Measurements from ENCODE around the gene KATNB1.

KATNB1 gene

GRCh38 chr16:57765160-57765728, 29.7 kb downstream of the KATNB1 start:
- no peaks in the 10 kb centered on the region for H3K9me2 ChIP-seq (replicated peaks; ENCODE audit: insufficient read depth, low read length)
- no peaks in the 10 kb centered on the region for H3K27me3 ChIP-seq (replicated peaks; ENCODE audit: insufficient read depth, low read length)
- no peak overlapping the region for H3K9ac ChIP-seq (ENCODE audit: low read length)
- no peak for TF ChIP-seq EZH2phosphoT487 (IDR thresholded peaks at IDR 0.05; ENCODE audit: low read length)
- no peak for TF ChIP-seq EZH2 (optimal IDR thresholded peaks at IDR 0.05; ENCODE audit: low read depth, low read length)
- TF ChIP-seq CTCF (IDR thresholded peaks at IDR 0.05; ENCODE audit: low read length), result no peak
- H3K27ac ChIP-seq (ENCODE audit: low read length), result no peak overlapping the region
- no peak for DNase-seq
- H4K20me1 ChIP-seq (ENCODE audit: insufficient read depth, low read length), result no peaks in the 10 kb centered on the region
- no peaks in the 10 kb centered on the region for H3K4me1 ChIP-seq (ENCODE audit: low read length)
- no peaks in the 10 kb centered on the region for H3K36me3 ChIP-seq (replicated peaks; ENCODE audit: insufficient read depth, low read length)
- H3K4me3 ChIP-seq (ENCODE audit: low read length), result no peak overlapping the region
- H3F3A ChIP-seq (ENCODE audit: insufficient read depth, low read length), result no peaks in the 10 kb centered on the region
- H3K4me2 ChIP-seq (ENCODE audit: low read depth, low read length), result no peak overlapping the region
- H3K79me2 ChIP-seq (ENCODE audit: low read length), result no peaks in the 10 kb centered on the region
- H3K9me3 ChIP-seq (replicated peaks; ENCODE audit: insufficient read depth, low read length), result no peaks in the 10 kb centered on the region
- no peak overlapping the region for H2AFZ ChIP-seq (ENCODE audit: low read length)

- TF ChIP-seq EZH2 (optimal IDR thresholded peaks at IDR 0.05; ENCODE audit: low read depth, low read length) (no peak), EZH2phosphoT487 (IDR thresholded peaks at IDR 0.05; ENCODE audit: low read length) (no peak), CTCF (IDR thresholded peaks at IDR 0.05; ENCODE audit: low read length) (no peak)
- Histone ChIP-seq H3K36me3 (replicated peaks; ENCODE audit: insufficient read depth, low read length) (no peaks in the 10 kb centered on the region), H3K4me1 (ENCODE audit: low read length) (no peaks in the 10 kb centered on the region), H3K4me2 (ENCODE audit: low read depth, low read length) (no peak overlapping the region), H3K9me3 (replicated peaks; ENCODE audit: insufficient read depth, low read length) (no peaks in the 10 kb centered on the region), H3K9me2 (replicated peaks; ENCODE audit: insufficient read depth, low read length) (no peaks in the 10 kb centered on the region), H3K27me3 (replicated peaks; ENCODE audit: insufficient read depth, low read length) (no peaks in the 10 kb centered on the region), H3K9ac (ENCODE audit: low read length) (no peak overlapping the region), H4K20me1 (ENCODE audit: insufficient read depth, low read length) (no peaks in the 10 kb centered on the region), H3K79me2 (ENCODE audit: low read length) (no peaks in the 10 kb centered on the region), H2AFZ (ENCODE audit: low read length) (no peak overlapping the region), H3K4me3 (ENCODE audit: low read length) (no peak overlapping the region), H3K27ac (ENCODE audit: low read length) (no peak overlapping the region), H3F3A (ENCODE audit: insufficient read depth, low read length) (no peaks in the 10 kb centered on the region)
- no peak for DNase-seq
Observed at GRCh38 chr16:57766714-57767348, 31.3 kb downstream of the KATNB1 start.

- H3K9me2 ChIP-seq (replicated peaks; ENCODE audit: insufficient read depth, low read length), result no peaks in the 10 kb centered on the region
- H3K27ac ChIP-seq (ENCODE audit: low read length), result no peak overlapping the region
- no peaks in the 10 kb centered on the region for H3K4me1 ChIP-seq (ENCODE audit: low read length)
- H3K9ac ChIP-seq (ENCODE audit: low read length), result no peak overlapping the region
- DNase-seq, result no peak
- no peak for TF ChIP-seq CTCF (IDR thresholded peaks at IDR 0.05; ENCODE audit: low read length)
- TF ChIP-seq EZH2phosphoT487 (IDR thresholded peaks at IDR 0.05; ENCODE audit: low read length), result no peak
- no peak for TF ChIP-seq EZH2 (optimal IDR thresholded peaks at IDR 0.05; ENCODE audit: low read depth, low read length)
- H3K36me3 ChIP-seq (replicated peaks; ENCODE audit: insufficient read depth, low read length), result no peaks in the 10 kb centered on the region
- H3K79me2 ChIP-seq (ENCODE audit: low read length), result no peaks in the 10 kb centered on the region
- no peaks in the 10 kb centered on the region for H4K20me1 ChIP-seq (ENCODE audit: insufficient read depth, low read length)
- H3K9me3 ChIP-seq (replicated peaks; ENCODE audit: insufficient read depth, low read length), result no peaks in the 10 kb centered on the region
- no peak overlapping the region for H3K4me3 ChIP-seq (ENCODE audit: low read length)
- H2AFZ ChIP-seq (ENCODE audit: low read length), result no peak overlapping the region
- H3K27me3 ChIP-seq (replicated peaks; ENCODE audit: insufficient read depth, low read length), result no peaks in the 10 kb centered on the region
- no peak overlapping the region for H3K4me2 ChIP-seq (ENCODE audit: low read depth, low read length)
- H3F3A ChIP-seq (ENCODE audit: insufficient read depth, low read length), result no peaks in the 10 kb centered on the region
Observed at GRCh38 chr16:57769541-57770145, 34.1 kb downstream of the KATNB1 start.

All from MM.1S (cell line).